ENCODE results near the gene AGAP3.

DNA sequence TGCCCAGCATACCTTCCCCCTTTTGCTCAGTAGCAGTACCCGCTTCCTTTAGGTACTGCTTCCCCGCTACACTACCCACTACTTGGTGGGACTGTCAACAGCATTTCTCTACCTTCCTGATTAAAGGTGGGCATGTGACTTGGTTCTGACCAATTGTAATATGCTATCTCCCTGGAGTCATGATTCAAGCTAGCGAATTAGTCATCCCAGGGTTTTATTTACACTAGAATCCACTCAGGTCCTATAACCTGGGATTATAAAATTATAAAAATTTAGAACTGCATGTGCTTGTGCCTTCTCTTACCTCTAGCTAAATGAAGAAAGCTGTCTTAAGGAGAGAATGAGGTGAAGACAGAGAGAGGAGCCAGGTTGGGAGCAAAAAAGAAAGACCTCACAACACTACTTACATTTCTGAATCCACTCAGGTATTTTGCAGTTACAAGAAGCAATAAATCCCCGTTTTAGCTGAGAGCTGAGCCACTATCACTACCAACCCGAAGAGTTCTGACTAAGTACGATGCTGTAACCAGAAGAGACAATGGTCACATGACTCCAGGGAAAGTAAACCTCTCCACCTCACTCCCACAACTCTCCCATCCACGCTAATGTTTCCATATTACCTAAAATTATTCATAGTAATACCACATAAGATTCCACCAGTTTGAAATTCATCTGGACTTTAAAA, 71.5 kb downstream of the AGAP3 start:
- TF ChIP-seq CTCF (conservative IDR thresholded peaks at IDR 0.05) (no peak), ZFX (IDR thresholded peaks at IDR 0.05) (no peak)

Measured in C4-2B (cell line).